Fibroblast of lung (primary cell): ENCODE measurements around the gene THBS4.

ENCODE experiments used
- EZH2 ChIP-seq: IDR thresholded peaks from 2 replicates; pipeline ENCODE4 v1.5.1; 2012; ENCODE audit warnings: low read length, control low read depth, mild to moderate bottlenecking; ENCODE audit errors: missing control alignments
- TF ChIP-seq, protein P1 (sequence below), 2 donors: IDR thresholded peaks in 1 of 2; conservative IDR thresholded peaks in 1 of 2; 1 replicate in 1 of 2; 2 replicates in 1 of 2; pipeline ENCODE4 v1.5.1; 2011 to 2012; ENCODE audit warnings: low read length in 2 of 2, control low read depth in 1 of 2, inconsistent platforms in 1 of 2, low read depth in 1 of 2, mild to moderate bottlenecking in 1 of 2

- TF ChIP-seq, protein P1, sequence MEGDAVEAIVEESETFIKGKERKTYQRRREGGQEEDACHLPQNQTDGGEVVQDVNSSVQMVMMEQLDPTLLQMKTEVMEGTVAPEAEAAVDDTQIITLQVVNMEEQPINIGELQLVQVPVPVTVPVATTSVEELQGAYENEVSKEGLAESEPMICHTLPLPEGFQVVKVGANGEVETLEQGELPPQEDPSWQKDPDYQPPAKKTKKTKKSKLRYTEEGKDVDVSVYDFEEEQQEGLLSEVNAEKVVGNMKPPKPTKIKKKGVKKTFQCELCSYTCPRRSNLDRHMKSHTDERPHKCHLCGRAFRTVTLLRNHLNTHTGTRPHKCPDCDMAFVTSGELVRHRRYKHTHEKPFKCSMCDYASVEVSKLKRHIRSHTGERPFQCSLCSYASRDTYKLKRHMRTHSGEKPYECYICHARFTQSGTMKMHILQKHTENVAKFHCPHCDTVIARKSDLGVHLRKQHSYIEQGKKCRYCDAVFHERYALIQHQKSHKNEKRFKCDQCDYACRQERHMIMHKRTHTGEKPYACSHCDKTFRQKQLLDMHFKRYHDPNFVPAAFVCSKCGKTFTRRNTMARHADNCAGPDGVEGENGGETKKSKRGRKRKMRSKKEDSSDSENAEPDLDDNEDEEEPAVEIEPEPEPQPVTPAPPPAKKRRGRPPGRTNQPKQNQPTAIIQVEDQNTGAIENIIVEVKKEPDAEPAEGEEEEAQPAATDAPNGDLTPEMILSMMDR (conservative IDR thresholded peaks at IDR 0.05 in 1 of 2, IDR thresholded peaks at IDR 0.05 in 1 of 2; ENCODE audit: low read depth in 1 of 2, low read length in 2 of 2), result no peak
- TF ChIP-seq EZH2, result no peak
Measured at GRCh38 chr5:79990205-79990597, 44.9 kb upstream of the THBS4 start.
